RWPE1 (cell line): ENCODE data around the gene CEP85L.

Experiments used
- CTCF ChIA-PET: fragments of 350-600 bp; sonication (Branson Sonifier 250); formaldehyde crosslinking; extraction: SDS; loops from one replicate; lab custom pipeline; 2021; lab: Yijun Ruan, JAX
- POLR2A ChIA-PET: fragments of 400-600 bp; formaldehyde crosslinking; extraction: SDS; loops from one replicate; lab custom pipeline; 2020; ENCODE audit warnings: antibody characterized with exemption; ENCODE audit not compliant: low non-redundant PET; lab: Yijun Ruan, JAX
- DNase-seq: peaks from one replicate; pipeline ENCODE4 v3.0.0; 2012; ENCODE audit warnings: low spot score
- H3K27ac ChIP-seq: fragments of 450-650 bp; 2 replicates; pipeline ENCODE4 v1.5.1; 2017
- CTCF ChIP-seq: fragments of 450-650 bp; conservative IDR thresholded peaks from 2 replicates; pipeline ENCODE4 v1.5.1; 2017; ENCODE audit warnings: low read depth, mild to moderate bottlenecking

The CEP85L gene

GRCh38 chr6:118630067-118630466 is 21.3 kb downstream of the CEP85L start:
- no peak overlapping the region for H3K27ac ChIP-seq
- CTCF ChIA-PET = no interaction called here
- DNase-seq = no peak
- POLR2A ChIA-PET = no interaction called here
- TF ChIP-seq CTCF = no peak

GRCh38 chr6:118627724-118628123 is 23.7 kb downstream of the CEP85L start:
- CTCF ChIA-PET = interaction anchor here (0.7 kb wide), 1 partner anchor 688 kb away, joined by 3 read pairs; no protein-coding TSS in a partner anchor
- no peak overlapping the region for H3K27ac ChIP-seq
- POLR2A ChIA-PET = no interaction called here
- no peak for TF ChIP-seq CTCF
- no peak for DNase-seq

- DNase-seq = no peak
- ChIA-PET CTCF (interaction anchor here (0.6 kb wide), 1 partner anchor 785 kb away, joined by 7 read pairs; no protein-coding TSS in a partner anchor), POLR2A (no interaction called here)
- H3K27ac ChIP-seq = no peak overlapping the region
- TF ChIP-seq CTCF = no peak
Measured at GRCh38 chr6:118625833-118626232, 25.6 kb downstream of the CEP85L start.

GRCh38 chr6:118621799-118622470 is 29.5 kb downstream of the CEP85L start:
- no peak for TF ChIP-seq CTCF
- ChIA-PET POLR2A (no interaction called here), CTCF (no interaction called here)
- no peak overlapping the region for H3K27ac ChIP-seq
- no peak for DNase-seq

- no peak for TF ChIP-seq CTCF
- no peak overlapping the region for H3K27ac ChIP-seq
- DNase-seq = no peak
- CTCF ChIA-PET = interaction anchor here (0.7 kb wide), 1 partner anchor 681 kb away, joined by 4 read pairs; no protein-coding TSS in a partner anchor
- POLR2A ChIA-PET = no interaction called here
Measured at GRCh38 chr6:118620202-118620601, 31.2 kb downstream of the CEP85L start.

GRCh38 chr6:118618676-118619377 is 32.6 kb downstream of the CEP85L start:
- TF ChIP-seq CTCF = peak; percentile 79
- POLR2A ChIA-PET = no interaction called here
- H3K27ac ChIP-seq = no peak overlapping the region
- peak; percentile 26 for DNase-seq
- CTCF ChIA-PET = interaction anchor here (0.6 to 1.0 kb wide), 2 partner anchors 39 to 1382 kb away, joined by 3 to 6 read pairs; no protein-coding TSS in a partner anchor
